HepG2 (cell line): ENCODE data around the gene RALY.

Experiments used
- E2F5 ChIP-seq: sonication (generic); formaldehyde crosslinking; conservative IDR thresholded peaks from 2 replicates; pipeline ENCODE4 v1.4.0; 2020; ENCODE audit warnings: missing genetic modification reagents
- FOXA1 ChIP-seq, 2 experiments: fragments of 450-650 bp in 1 of 2; sonication (generic) in 1 of 2; formaldehyde crosslinking in 1 of 2; IDR thresholded peaks; 2 replicates each; pipeline versions ENCODE4 v1.4.0 to v1.6.1; 2016 to 2020; ENCODE audit warnings: missing genetic modification reagents in 1 of 2
- POLR2AphosphoS5 ChIP-seq: IDR thresholded peaks from 2 replicates; pipeline ENCODE4 v1.6.1; 2012; ENCODE audit warnings: low read depth, low read length
- ZBTB10 ChIP-seq: sonication (generic); formaldehyde crosslinking; IDR thresholded peaks from 2 replicates; pipeline ENCODE4 v1.4.0; 2020; ENCODE audit warnings: missing genetic modification reagents, borderline replicate concordance
- ZC3H13 ChIP-seq: sonication (generic); formaldehyde crosslinking; IDR thresholded peaks from 2 replicates; pipeline ENCODE4 v1.8.1; 2023; ENCODE audit warnings: mild to moderate bottlenecking, missing genetic modification reagents, moderate library complexity
- ZNF558 ChIP-seq: sonication (generic); formaldehyde crosslinking; IDR thresholded peaks from 2 replicates; pipeline ENCODE4 v1.9.0; 2022; ENCODE audit warnings: mild to moderate bottlenecking, missing genetic modification reagents, borderline replicate concordance
- ZNF563 ChIP-seq: sonication (generic); formaldehyde crosslinking; IDR thresholded peaks from 2 replicates; pipeline ENCODE4 v1.8.0; 2022; ENCODE audit warnings: mild to moderate bottlenecking, moderate library complexity, missing genetic modification reagents
- ZNF607 ChIP-seq: sonication (generic); formaldehyde crosslinking; IDR thresholded peaks from 2 replicates; pipeline ENCODE4 v1.5.1; 2020; ENCODE audit warnings: missing genetic modification reagents, mild to moderate bottlenecking, borderline replicate concordance
- TF ChIP-seq, protein P1 (sequence below): sonication (generic); formaldehyde crosslinking; IDR thresholded peaks from 2 replicates; pipeline ENCODE4 v1.5.0; 2020; ENCODE audit warnings: mild to moderate bottlenecking, missing genetic modification reagents, moderate library complexity
- TF ChIP-seq, protein P2 (sequence below): sonication (generic); formaldehyde crosslinking; IDR thresholded peaks from 2 replicates; pipeline ENCODE4 v1.4.0; 2020; ENCODE audit warnings: mild to moderate bottlenecking, missing genetic modification reagents, borderline replicate concordance

- TF ChIP-seq ZC3H13 (CRISPR knock-in tag) (no peak), ZBTB10 (no peak), E2F5 (CRISPR knock-in tag) (no peak), ZNF563 (CRISPR knock-in tag) (no peak), ZNF558 (CRISPR knock-in tag) (no peak), ZNF607 (CRISPR knock-in tag) (no peak), POLR2AphosphoS5 (no peak), FOXA1 (IDR thresholded peaks at IDR 0.05) (no peak), FOXA1 (CRISPR knock-in tag; IDR thresholded peaks at IDR 0.05) (no peak)
- TF ChIP-seq, protein P1, sequence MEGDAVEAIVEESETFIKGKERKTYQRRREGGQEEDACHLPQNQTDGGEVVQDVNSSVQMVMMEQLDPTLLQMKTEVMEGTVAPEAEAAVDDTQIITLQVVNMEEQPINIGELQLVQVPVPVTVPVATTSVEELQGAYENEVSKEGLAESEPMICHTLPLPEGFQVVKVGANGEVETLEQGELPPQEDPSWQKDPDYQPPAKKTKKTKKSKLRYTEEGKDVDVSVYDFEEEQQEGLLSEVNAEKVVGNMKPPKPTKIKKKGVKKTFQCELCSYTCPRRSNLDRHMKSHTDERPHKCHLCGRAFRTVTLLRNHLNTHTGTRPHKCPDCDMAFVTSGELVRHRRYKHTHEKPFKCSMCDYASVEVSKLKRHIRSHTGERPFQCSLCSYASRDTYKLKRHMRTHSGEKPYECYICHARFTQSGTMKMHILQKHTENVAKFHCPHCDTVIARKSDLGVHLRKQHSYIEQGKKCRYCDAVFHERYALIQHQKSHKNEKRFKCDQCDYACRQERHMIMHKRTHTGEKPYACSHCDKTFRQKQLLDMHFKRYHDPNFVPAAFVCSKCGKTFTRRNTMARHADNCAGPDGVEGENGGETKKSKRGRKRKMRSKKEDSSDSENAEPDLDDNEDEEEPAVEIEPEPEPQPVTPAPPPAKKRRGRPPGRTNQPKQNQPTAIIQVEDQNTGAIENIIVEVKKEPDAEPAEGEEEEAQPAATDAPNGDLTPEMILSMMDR (CRISPR knock-in tag): no peak
- TF ChIP-seq, protein P2, sequence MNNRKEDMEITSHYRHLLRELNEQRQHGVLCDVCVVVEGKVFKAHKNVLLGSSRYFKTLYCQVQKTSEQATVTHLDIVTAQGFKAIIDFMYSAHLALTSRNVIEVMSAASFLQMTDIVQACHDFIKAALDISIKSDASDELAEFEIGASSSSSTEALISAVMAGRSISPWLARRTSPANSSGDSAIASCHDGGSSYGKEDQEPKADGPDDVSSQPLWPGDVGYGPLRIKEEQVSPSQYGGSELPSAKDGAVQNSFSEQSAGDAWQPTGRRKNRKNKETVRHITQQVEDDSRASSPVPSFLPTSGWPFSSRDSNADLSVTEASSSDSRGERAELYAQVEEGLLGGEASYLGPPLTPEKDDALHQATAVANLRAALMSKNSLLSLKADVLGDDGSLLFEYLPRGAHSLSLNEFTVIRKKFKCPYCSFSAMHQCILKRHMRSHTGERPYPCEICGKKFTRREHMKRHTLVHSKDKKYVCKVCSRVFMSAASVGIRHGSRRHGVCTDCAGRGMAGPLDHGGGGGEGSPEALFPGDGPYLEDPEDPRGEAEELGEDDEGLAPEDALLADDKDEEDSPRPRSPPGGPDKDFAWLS: no peak
These were observed 31.1 kb downstream of the RALY start for GRCh38 chr20:34024723-34025351.
